Glomerular visceral epithelial cell (primary cell): ENCODE data around the gene MRPL38.
A peak's percentile ranks its signal among the peaks of the same experiment; 100 is the strongest.

Experiments used
- DNase-seq: peaks from one replicate; pipeline ENCODE4 v3.0.0-alpha.2; 2016; ENCODE audit errors: extremely low spot score

Gene MRPL38

GRCh38 chr17:75904749-75905521, at the start of gene MRPL38:
Gene MRPL38, minus strand, starts transcription at chr17:75904884. Its CDS starts 9 bp downstream, at chr17:75904875.
- DNase-seq, result peak; percentile 98

- peak; percentile 23 for DNase-seq
These were observed 46.3 kb upstream of the MRPL38 start for GRCh38 chr17:75950855-75951554.

GRCh38 chr17:75950421-75950820, 45.7 kb upstream of the MRPL38 start:
- DNase-seq, result no peak

GRCh38 chr17:75945211-75945610, 40.5 kb upstream of the MRPL38 start:
- no peak for DNase-seq

- DNase-seq, result no peak
These were observed 38.8 kb upstream of the MRPL38 start for GRCh38 chr17:75943491-75943890.

GRCh38 chr17:75942473-75942872, 37.8 kb upstream of the MRPL38 start:
- DNase-seq, result no peak

- DNase-seq, result no peak
These were observed 36.7 kb upstream of the MRPL38 start for GRCh38 chr17:75941442-75941819.

- DNase-seq, result peak; percentile 97
These were observed 36.2 kb upstream of the MRPL38 start, which contains the start of gene FBF1 for GRCh38 chr17:75940727-75941441. Gene FBF1, minus strand, starts transcription at chr17:75941042. Its CDS starts 2,893 bp downstream, at chr17:75938149.

- no peak for DNase-seq
These were observed 33.0 kb upstream of the MRPL38 start for GRCh38 chr17:75937652-75938051.

GRCh38 chr17:75933808-75934207, 29.1 kb upstream of the MRPL38 start:
- DNase-seq, result no peak

- no peak for DNase-seq
These were observed 28.2 kb upstream of the MRPL38 start for GRCh38 chr17:75932852-75933251.

- DNase-seq, result no peak
These were observed 26.4 kb upstream of the MRPL38 start for GRCh38 chr17:75931062-75931461.

- DNase-seq, result no peak
These were observed 22.7 kb upstream of the MRPL38 start for GRCh38 chr17:75927286-75927922.

- DNase-seq, result no peak
These were observed 21.8 kb upstream of the MRPL38 start for GRCh38 chr17:75926456-75926855.

GRCh38 chr17:75925912-75926311, 21.2 kb upstream of the MRPL38 start:
- DNase-seq, result no peak

GRCh38 chr17:75925103-75925502, 20.4 kb upstream of the MRPL38 start:
- no peak for DNase-seq

GRCh38 chr17:75922963-75923874, 18.5 kb upstream of the MRPL38 start:
- DNase-seq, result no peak

- no peak for DNase-seq
These were observed 17.7 kb upstream of the MRPL38 start for GRCh38 chr17:75922173-75922961.

- DNase-seq, result no peak
These were observed 16.9 kb upstream of the MRPL38 start for GRCh38 chr17:75921596-75921995.

GRCh38 chr17:75920045-75920560, 15.4 kb upstream of the MRPL38 start:
- DNase-seq, result no peak
